ENCODE measurements around the gene EN2.

- TF ChIP-seq CTCF (IDR thresholded peaks at IDR 0.05) (no peak), POLR2A (IDR thresholded peaks at IDR 0.05) (no peak)
Observed at GRCh38 chr7:155512246-155512887, 54.4 kb downstream of the EN2 start.

Data from uterus (tissue), 2 donors.